ENCODE measurements around the gene CFAP46. TPM values are rescaled to one million over a fixed set of nuclear protein-coding genes. Genes with fewer than 3 reads are reported as not detected.

The CFAP46 gene
- total and polyA plus RNA-seq, 4 donors, result 0.33 to 0.59 (median 0.42) TPM

- Histone ChIP-seq H3K9me3 (ENCODE audit: control insufficient read depth in 4 of 4, low read length in 3 of 4) (no peaks in the 10 kb centered on the region), H3K27me3 (ENCODE audit: control insufficient read depth in 4 of 4, insufficient read depth in 4 of 4, low read length in 3 of 4) (peaks cover 0 to 8% (median under 1%) of the 10 kb centered on the region in 4 donors), H3K27ac (ENCODE audit: low read depth in 1 of 2, low read length in 2 of 2) (no peak overlapping the region), H3K36me3 (ENCODE audit: control insufficient read depth in 4 of 4, insufficient read depth in 3 of 4, low read depth in 1 of 4, low read length in 3 of 4) (no peaks in the 10 kb centered on the region), H3K4me1 (ENCODE audit: control insufficient read depth in 4 of 4, insufficient read depth in 4 of 4, low read length in 3 of 4) (peaks cover 0 to 15% (median 2%) of the 10 kb centered on the region in 4 donors), H3K9ac (ENCODE audit: low read depth in 1 of 2, low read length in 2 of 2) (peak overlapping the region in 1 of 2 donors; percentile 14), H3K4me3 (ENCODE audit: low read depth in 1 of 3, low read length in 3 of 3) (peak overlapping the region in 1 of 3 donors; percentile 47)
- no peak for DNase-seq (ENCODE audit: low spot score)
- TF ChIP-seq SP1 (IDR thresholded peaks at IDR 0.05) (no peak), NR2F2 (IDR thresholded peaks at IDR 0.05) (no peak), CTCF (IDR thresholded peaks at IDR 0.05; ENCODE audit: low read depth, low read length, missing input control) (no peak), FOXA1 (IDR thresholded peaks at IDR 0.05) (no peak)
- 60% methylated on average over 11 of the region's 11 CpGs for WGBS
Measured at GRCh38 chr10:132941640-132942051, 724 bp downstream of the CFAP46 start.

- Histone ChIP-seq H3K36me3 (ENCODE audit: control insufficient read depth in 4 of 4, insufficient read depth in 3 of 4, low read depth in 1 of 4, low read length in 3 of 4) (no peaks in the 10 kb centered on the region), H3K9me3 (ENCODE audit: control insufficient read depth in 4 of 4, low read length in 3 of 4) (no peaks in the 10 kb centered on the region), H3K4me1 (ENCODE audit: control insufficient read depth in 4 of 4, insufficient read depth in 4 of 4, low read length in 3 of 4) (peaks cover 0 to 15% (median 2%) of the 10 kb centered on the region in 4 donors), H3K4me3 (ENCODE audit: low read depth in 1 of 3, low read length in 3 of 3) (no peak overlapping the region), H3K27ac (ENCODE audit: low read depth in 1 of 2, low read length in 2 of 2) (no peak overlapping the region), H3K9ac (ENCODE audit: low read depth in 1 of 2, low read length in 2 of 2) (no peak overlapping the region), H3K27me3 (ENCODE audit: control insufficient read depth in 4 of 4, insufficient read depth in 4 of 4, low read length in 3 of 4) (peaks cover 0 to 8% (median under 1%) of the 10 kb centered on the region in 4 donors)
- TF ChIP-seq TAF1 (conservative IDR thresholded peaks at IDR 0.05) (no peak), ZBTB33 (IDR thresholded peaks at IDR 0.05) (no peak), RXRA (IDR thresholded peaks at IDR 0.05) (no peak), RAD21 (IDR thresholded peaks at IDR 0.05) (no peak), FOXA2 (IDR thresholded peaks at IDR 0.05) (no peak), CTCF (IDR thresholded peaks at IDR 0.05; ENCODE audit: low read depth, low read length, missing input control) (no peak), JUND (IDR thresholded peaks at IDR 0.05) (no peak), YY1 (IDR thresholded peaks at IDR 0.05) (no peak), HNF4A (conservative IDR thresholded peaks at IDR 0.05) (no peak)
- TF ChIP-seq, protein P1, sequence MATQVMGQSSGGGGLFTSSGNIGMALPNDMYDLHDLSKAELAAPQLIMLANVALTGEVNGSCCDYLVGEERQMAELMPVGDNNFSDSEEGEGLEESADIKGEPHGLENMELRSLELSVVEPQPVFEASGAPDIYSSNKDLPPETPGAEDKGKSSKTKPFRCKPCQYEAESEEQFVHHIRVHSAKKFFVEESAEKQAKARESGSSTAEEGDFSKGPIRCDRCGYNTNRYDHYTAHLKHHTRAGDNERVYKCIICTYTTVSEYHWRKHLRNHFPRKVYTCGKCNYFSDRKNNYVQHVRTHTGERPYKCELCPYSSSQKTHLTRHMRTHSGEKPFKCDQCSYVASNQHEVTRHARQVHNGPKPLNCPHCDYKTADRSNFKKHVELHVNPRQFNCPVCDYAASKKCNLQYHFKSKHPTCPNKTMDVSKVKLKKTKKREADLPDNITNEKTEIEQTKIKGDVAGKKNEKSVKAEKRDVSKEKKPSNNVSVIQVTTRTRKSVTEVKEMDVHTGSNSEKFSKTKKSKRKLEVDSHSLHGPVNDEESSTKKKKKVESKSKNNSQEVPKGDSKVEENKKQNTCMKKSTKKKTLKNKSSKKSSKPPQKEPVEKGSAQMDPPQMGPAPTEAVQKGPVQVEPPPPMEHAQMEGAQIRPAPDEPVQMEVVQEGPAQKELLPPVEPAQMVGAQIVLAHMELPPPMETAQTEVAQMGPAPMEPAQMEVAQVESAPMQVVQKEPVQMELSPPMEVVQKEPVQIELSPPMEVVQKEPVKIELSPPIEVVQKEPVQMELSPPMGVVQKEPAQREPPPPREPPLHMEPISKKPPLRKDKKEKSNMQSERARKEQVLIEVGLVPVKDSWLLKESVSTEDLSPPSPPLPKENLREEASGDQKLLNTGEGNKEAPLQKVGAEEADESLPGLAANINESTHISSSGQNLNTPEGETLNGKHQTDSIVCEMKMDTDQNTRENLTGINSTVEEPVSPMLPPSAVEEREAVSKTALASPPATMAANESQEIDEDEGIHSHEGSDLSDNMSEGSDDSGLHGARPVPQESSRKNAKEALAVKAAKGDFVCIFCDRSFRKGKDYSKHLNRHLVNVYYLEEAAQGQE (IDR thresholded peaks at IDR 0.05), result no peak
- WGBS, result 88% methylated on average over 28 of the region's 28 CpGs
- no peak for DNase-seq (ENCODE audit: low spot score)
Measured at GRCh38 chr10:132940791-132941465, 1.4 kb downstream of the CFAP46 start.

Data from liver (tissue), 9 donors.